Measurements from ENCODE around the gene LOXL3. TPM values are rescaled to one million over a fixed set of nuclear protein-coding genes. Genes with fewer than 3 reads are reported as not detected.

LOXL3 gene
- total RNA-seq, 1 donor from 2014 or later: 17.6 TPM

DNA sequence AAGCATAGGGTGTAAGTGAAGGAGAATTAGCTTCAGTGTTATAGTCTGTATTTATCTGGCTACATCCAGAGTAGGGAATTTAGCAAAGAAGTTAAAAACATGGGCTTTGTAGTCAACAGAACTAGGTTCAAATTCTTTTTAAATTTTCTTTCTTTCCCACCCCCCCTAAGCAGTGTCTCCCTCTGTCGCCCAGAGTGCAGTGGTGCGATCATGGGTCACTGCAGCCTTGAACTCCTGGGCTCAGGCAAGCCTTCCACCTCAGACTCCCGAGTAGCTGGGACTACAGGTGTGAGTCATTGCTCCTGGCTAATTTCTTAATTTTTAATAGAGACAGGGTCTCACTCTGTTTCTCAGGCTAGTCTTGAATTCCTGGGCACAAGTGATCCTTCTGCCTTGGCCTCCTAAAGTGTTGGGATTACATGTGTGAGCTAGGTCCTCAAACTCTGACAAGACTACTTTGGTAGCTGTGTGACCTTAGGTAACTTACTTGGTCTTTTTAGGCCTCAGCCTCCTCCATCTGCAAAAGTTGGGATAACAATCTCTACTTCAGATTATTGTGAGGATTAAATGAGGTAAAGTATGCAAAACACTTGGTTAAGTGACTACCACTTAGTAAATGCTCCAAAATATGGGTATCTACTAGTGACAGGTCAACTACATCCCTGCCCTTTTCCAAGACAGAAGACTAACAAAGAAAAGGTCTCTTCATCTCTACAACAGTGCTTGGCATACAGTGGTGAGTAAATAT is 18.6 kb upstream of the LOXL3 start:
- Mint-ChIP-seq H3K36me3 (ENCODE audit: low read depth, unreplicated experiment) (no peaks in the 10 kb centered on the region), H3K27ac (ENCODE audit: unreplicated experiment) (no peak overlapping the region)
- no peak for FAIRE-seq

GRCh38 chr2:74571058-74571457 is 17.3 kb upstream of the LOXL3 start:
- no peak for DNase-seq (ENCODE audit: low read depth)
- TF ChIP-seq, protein P1, sequence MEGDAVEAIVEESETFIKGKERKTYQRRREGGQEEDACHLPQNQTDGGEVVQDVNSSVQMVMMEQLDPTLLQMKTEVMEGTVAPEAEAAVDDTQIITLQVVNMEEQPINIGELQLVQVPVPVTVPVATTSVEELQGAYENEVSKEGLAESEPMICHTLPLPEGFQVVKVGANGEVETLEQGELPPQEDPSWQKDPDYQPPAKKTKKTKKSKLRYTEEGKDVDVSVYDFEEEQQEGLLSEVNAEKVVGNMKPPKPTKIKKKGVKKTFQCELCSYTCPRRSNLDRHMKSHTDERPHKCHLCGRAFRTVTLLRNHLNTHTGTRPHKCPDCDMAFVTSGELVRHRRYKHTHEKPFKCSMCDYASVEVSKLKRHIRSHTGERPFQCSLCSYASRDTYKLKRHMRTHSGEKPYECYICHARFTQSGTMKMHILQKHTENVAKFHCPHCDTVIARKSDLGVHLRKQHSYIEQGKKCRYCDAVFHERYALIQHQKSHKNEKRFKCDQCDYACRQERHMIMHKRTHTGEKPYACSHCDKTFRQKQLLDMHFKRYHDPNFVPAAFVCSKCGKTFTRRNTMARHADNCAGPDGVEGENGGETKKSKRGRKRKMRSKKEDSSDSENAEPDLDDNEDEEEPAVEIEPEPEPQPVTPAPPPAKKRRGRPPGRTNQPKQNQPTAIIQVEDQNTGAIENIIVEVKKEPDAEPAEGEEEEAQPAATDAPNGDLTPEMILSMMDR (IDR thresholded peaks at IDR 0.05; ENCODE audit: insufficient read depth, low read depth, low read length): no peak
- no peak for TF ChIP-seq EZH2 (IDR thresholded peaks at IDR 0.05; ENCODE audit: insufficient read depth, low read length)
- H3K27ac Mint-ChIP-seq (ENCODE audit: unreplicated experiment): no peak overlapping the region
- H3K27ac ChIP-seq (ENCODE audit: low read depth, low read length): no peak overlapping the region
- no peaks in the 10 kb centered on the region for H4K20me1 ChIP-seq (ENCODE audit: insufficient read depth, low read length)
- H3K4me2 ChIP-seq (ENCODE audit: low read length): no peak overlapping the region
- H3K27me3 Mint-ChIP-seq (ENCODE audit: low read depth, unreplicated experiment): no peaks in the 10 kb centered on the region
- H3K9me3 ChIP-seq (ENCODE audit: insufficient read depth, low read depth, low read length): no peaks in the 10 kb centered on the region
- H3K27me3 ChIP-seq (ENCODE audit: insufficient read depth, low read length): no peaks in the 10 kb centered on the region
- no peaks in the 10 kb centered on the region for H3K36me3 Mint-ChIP-seq (ENCODE audit: low read depth, unreplicated experiment)
- H3K4me1 ChIP-seq (ENCODE audit: insufficient read depth, low read length): peaks cover 36% of the 10 kb centered on the region
- H3K9ac ChIP-seq (ENCODE audit: low read length): no peak overlapping the region
- H3K36me3 ChIP-seq (ENCODE audit: insufficient read depth, low read length): no peaks in the 10 kb centered on the region
- H3K9me3 Mint-ChIP-seq (ENCODE audit: unreplicated experiment): no peaks in the 10 kb centered on the region
- H2AFZ ChIP-seq (ENCODE audit: low read depth, low read length): no peak overlapping the region
- H3K4me3 Mint-ChIP-seq (ENCODE audit: unreplicated experiment): no peak overlapping the region
- no peak overlapping the region for H3K4me3 ChIP-seq (ENCODE audit: insufficient read depth, low read depth, low read length)
- H3K4me1 Mint-ChIP-seq (ENCODE audit: low read depth, unreplicated experiment): peaks cover 23% of the 10 kb centered on the region
- H3K79me2 ChIP-seq (ENCODE audit: insufficient read depth, low read length): no peaks in the 10 kb centered on the region
- FAIRE-seq: no peak

More for the DNA sequence above, 18.6 kb upstream of the LOXL3 start:
- Mint-ChIP-seq H3K4me3 (ENCODE audit: unreplicated experiment) (no peak overlapping the region), H3K27me3 (ENCODE audit: low read depth, unreplicated experiment) (no peaks in the 10 kb centered on the region), H3K4me1 (ENCODE audit: low read depth, unreplicated experiment) (peaks cover 20% of the 10 kb centered on the region), H3K9me3 (ENCODE audit: unreplicated experiment) (no peaks in the 10 kb centered on the region)
- peaks cover 30% of the 10 kb centered on the region for H3K4me1 ChIP-seq (ENCODE audit: insufficient read depth, low read length)
- H3K9me3 ChIP-seq (ENCODE audit: insufficient read depth, low read depth, low read length): no peaks in the 10 kb centered on the region
- no peak overlapping the region for H3K4me2 ChIP-seq (ENCODE audit: low read length)
- H3K9ac ChIP-seq (ENCODE audit: low read length): no peak overlapping the region
- no peaks in the 10 kb centered on the region for H4K20me1 ChIP-seq (ENCODE audit: insufficient read depth, low read length)
- H3K27ac ChIP-seq (ENCODE audit: low read depth, low read length): no peak overlapping the region
- no peak overlapping the region for H3K4me3 ChIP-seq (ENCODE audit: insufficient read depth, low read depth, low read length)
- no peak overlapping the region for H2AFZ ChIP-seq (ENCODE audit: low read depth, low read length)
- TF ChIP-seq, protein P1 (IDR thresholded peaks at IDR 0.05; ENCODE audit: insufficient read depth, low read depth, low read length): no peak
- TF ChIP-seq EZH2 (IDR thresholded peaks at IDR 0.05; ENCODE audit: insufficient read depth, low read length): no peak
- no peaks in the 10 kb centered on the region for H3K27me3 ChIP-seq (ENCODE audit: insufficient read depth, low read length)
- no peak for DNase-seq (ENCODE audit: low read depth)
- no peaks in the 10 kb centered on the region for H3K36me3 ChIP-seq (ENCODE audit: insufficient read depth, low read length)
- no peaks in the 10 kb centered on the region for H3K79me2 ChIP-seq (ENCODE audit: insufficient read depth, low read length)

DNA sequence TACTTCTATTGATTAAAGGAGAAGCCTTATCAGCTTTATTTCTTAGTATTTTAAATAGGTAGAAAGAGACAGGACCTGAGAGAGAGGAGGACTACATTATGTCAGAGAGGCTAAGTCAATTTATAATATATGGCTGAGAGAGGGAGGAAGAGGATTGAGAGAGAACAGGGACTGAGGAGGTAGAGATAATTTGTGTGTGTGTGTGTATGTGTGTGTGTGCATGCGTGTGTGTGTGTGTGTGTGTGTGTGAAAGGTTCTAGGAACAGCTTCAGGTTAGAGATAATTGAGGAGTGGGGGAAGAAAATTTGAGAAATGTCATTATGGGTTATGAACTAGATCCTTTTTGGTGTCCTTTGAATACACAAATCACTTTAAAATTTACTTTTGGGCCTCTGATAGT is 15.9 kb upstream of the LOXL3 start:
- Mint-ChIP-seq H3K27me3 (ENCODE audit: low read depth, unreplicated experiment) (no peaks in the 10 kb centered on the region), H3K9me3 (ENCODE audit: unreplicated experiment) (no peaks in the 10 kb centered on the region), H3K36me3 (ENCODE audit: low read depth, unreplicated experiment) (no peaks in the 10 kb centered on the region), H3K27ac (ENCODE audit: unreplicated experiment) (peak overlapping the region; percentile 53), H3K4me1 (ENCODE audit: low read depth, unreplicated experiment) (peaks cover 23% of the 10 kb centered on the region), H3K4me3 (ENCODE audit: unreplicated experiment) (no peak overlapping the region)
- Histone ChIP-seq H3K4me1 (ENCODE audit: insufficient read depth, low read length) (peaks cover 37% of the 10 kb centered on the region), H3K4me3 (ENCODE audit: insufficient read depth, low read depth, low read length) (no peak overlapping the region), H3K9me3 (ENCODE audit: insufficient read depth, low read depth, low read length) (no peaks in the 10 kb centered on the region), H3K36me3 (ENCODE audit: insufficient read depth, low read length) (no peaks in the 10 kb centered on the region), H3K27ac (ENCODE audit: low read depth, low read length) (no peak overlapping the region), H3K9ac (ENCODE audit: low read length) (no peak overlapping the region), H3K27me3 (ENCODE audit: insufficient read depth, low read length) (no peaks in the 10 kb centered on the region), H3K79me2 (ENCODE audit: insufficient read depth, low read length) (no peaks in the 10 kb centered on the region), H2AFZ (ENCODE audit: low read depth, low read length) (no peak overlapping the region), H4K20me1 (ENCODE audit: insufficient read depth, low read length) (no peaks in the 10 kb centered on the region), H3K4me2 (ENCODE audit: low read length) (no peak overlapping the region)
- no peak for TF ChIP-seq EZH2 (IDR thresholded peaks at IDR 0.05; ENCODE audit: insufficient read depth, low read length)
- TF ChIP-seq, protein P1 (IDR thresholded peaks at IDR 0.05; ENCODE audit: insufficient read depth, low read depth, low read length): no peak
- FAIRE-seq (no peak), DNase-seq (ENCODE audit: low read depth) (no peak)

Data from astrocyte (in vitro differentiated cells and primary cell).